ENCODE data around the gene TSPAN9.
"Not testable (repeated sequence)": the region's sequence is repeated elsewhere in the genome, so short reads cannot be mapped to it uniquely, and the experiment has no call there.

The TSPAN9 gene

GRCh38 chr12:3045494-3045893 lies 31.7 kb upstream of the TSPAN9 start:
- no peak for DNase-seq

GRCh38 chr12:3045989-3046388 lies 31.2 kb upstream of the TSPAN9 start:
- no peak for DNase-seq

GRCh38 chr12:3046441-3047200 lies 30.6 kb upstream of the TSPAN9 start:
- no peak for DNase-seq

GRCh38 chr12:3047961-3048360 lies 29.2 kb upstream of the TSPAN9 start:
- DNase-seq, result no peak

- no peak for DNase-seq
These were observed 28.6 kb upstream of the TSPAN9 start for GRCh38 chr12:3048540-3048939.

- DNase-seq, result no peak
These were observed 28.0 kb upstream of the TSPAN9 start for GRCh38 chr12:3049176-3049575.

- no peak for DNase-seq
These were observed 27.4 kb upstream of the TSPAN9 start for GRCh38 chr12:3049611-3050249.

- DNase-seq, result no peak
These were observed 22.8 kb upstream of the TSPAN9 start for GRCh38 chr12:3054374-3054773.

GRCh38 chr12:3055026-3055703 lies 22.0 kb upstream of the TSPAN9 start:
- no peak for DNase-seq

GRCh38 chr12:3055704-3056467 lies 21.3 kb upstream of the TSPAN9 start:
- no peak for DNase-seq

GRCh38 chr12:3061059-3061458 lies 16.1 kb upstream of the TSPAN9 start:
- DNase-seq, result no peak

GRCh38 chr12:3061501-3062215 lies 15.5 kb upstream of the TSPAN9 start:
- no peak for DNase-seq

- DNase-seq, result no peak
These were observed 11.9 kb upstream of the TSPAN9 start for GRCh38 chr12:3065300-3065699.

- DNase-seq, result not testable (repeated sequence)
These were observed 11.3 kb upstream of the TSPAN9 start for GRCh38 chr12:3065846-3066245.

GRCh38 chr12:3069714-3070113 lies 7.5 kb upstream of the TSPAN9 start:
- DNase-seq, result no peak

- DNase-seq, result no peak
These were observed 6.1 kb upstream of the TSPAN9 start for GRCh38 chr12:3071107-3071506.

GRCh38 chr12:3071710-3072109 lies 5.5 kb upstream of the TSPAN9 start:
- DNase-seq, result no peak

GRCh38 chr12:3073438-3074250 lies 3.5 kb upstream of the TSPAN9 start:
- DNase-seq, result peak; percentile 85

GRCh38 chr12:3075315-3075714 lies 1.9 kb upstream of the TSPAN9 start:
- DNase-seq, result no peak

GRCh38 chr12:3077572-3078081 lies 448 bp downstream of the TSPAN9 start:
- DNase-seq, result no peak

- DNase-seq, result no peak
These were observed 1.1 kb downstream of the TSPAN9 start for GRCh38 chr12:3078086-3078820.
